H1 (cell line): Measurements from ENCODE around the gene HNRNPA1. TPM values are rescaled to one million over a fixed set of nuclear protein-coding genes. Genes with fewer than 3 reads are reported as not detected.

Experiments used
- CHD7 ChIP-seq: fragments of 300-600 bp; sonication (generic); IDR thresholded peaks from 2 replicates; pipeline ENCODE4 v1.7.1; 2012; ENCODE audit warnings: low read length, moderate library complexity, mild to moderate bottlenecking, inconsistent platforms; ENCODE audit not compliant: insufficient replicate concordance
- MAX ChIP-seq: IDR thresholded peaks from 2 replicates; pipeline ENCODE4 v1.6.1; 2012; ENCODE audit warnings: inconsistent platforms
- NANOG ChIP-seq: IDR thresholded peaks from 2 replicates; pipeline ENCODE4 v1.6.1; 2011; ENCODE audit warnings: low read length, low read depth, mild to moderate bottlenecking, inconsistent platforms; ENCODE audit not compliant: insufficient read depth, poor library complexity, severe bottlenecking
- NRF1 ChIP-seq: IDR thresholded peaks from 2 replicates; pipeline ENCODE4 v1.6.1; 2011; ENCODE audit warnings: mild to moderate bottlenecking, low read depth, low read length, improper control_type of control experiment
- PHF8 ChIP-seq: fragments of 200-600 bp; sonication (generic); conservative IDR thresholded peaks from 2 replicates; pipeline ENCODE4 v1.7.1; 2012; ENCODE audit warnings: low read depth, mild to moderate bottlenecking, inconsistent platforms, low read length, moderate library complexity
- RFX5 ChIP-seq: IDR thresholded peaks from 2 replicates; pipeline ENCODE4 v1.6.1; 2011; ENCODE audit warnings: low read depth, low read length, improper control_type of control experiment, borderline replicate concordance
- SIN3A ChIP-seq, 2 experiments: IDR thresholded peaks in 1 of 2; conservative IDR thresholded peaks in 1 of 2; 2 replicates each; pipeline ENCODE4 v1.6.1; 2011 to 2012; ENCODE audit warnings: low read length in 2 of 2, improper control_type of control experiment in 1 of 2, low read depth in 1 of 2, mild to moderate bottlenecking in 1 of 2
- SP4 ChIP-seq: IDR thresholded peaks from 2 replicates; pipeline ENCODE4 v1.6.1; 2012; ENCODE audit warnings: low read length, inconsistent platforms
- SUZ12 ChIP-seq: fragments of 200-600 bp; sonication (generic); IDR thresholded peaks from 2 replicates; pipeline ENCODE4 v1.6.1; 2012; ENCODE audit warnings: mild to moderate bottlenecking, inconsistent platforms, low read length, moderate library complexity, mixed read lengths
- polyA plus RNA-seq, 7 experiments: library from polyadenylated mRNA; depleted of rRNA in 3 of 7; stranded (reverse) in 5 of 7; unstranded in 2 of 7; fragments of >200 nt in 5 of 7; fragments of 200-250 nt in 2 of 7; gene quantifications; 1 replicate in 5 of 7; 2 replicates in 1 of 7; 4 replicates in 1 of 7; pipeline versions ENCODE4 v1.2.1 to v1.2.3, GENCODE V29; 2011 to 2013; ENCODE audit warnings: missing spikeins in 2 of 7, mixed read lengths in 2 of 7
- total RNA-seq: library from RNA; stranded (reverse); fragmentation: NEBNext Ultra II Directional; extraction: Animal tissue kit (Norgen Biotek cat#: 25700); gene quantifications from 2 replicates; pipeline ENCODE4 v1.2.1, GENCODE V29; 2021

HNRNPA1 gene
- total and polyA plus RNA-seq, 2 of the 8 experiments (the other 6 are each of a cell fraction or from before 2014, with no cell fraction given) = 835 to 2,738 TPM

- peak in 1 of 2 experiments; percentile 97; a peak in 3 of 4 replicates for TF ChIP-seq SIN3A (conservative IDR thresholded peaks at IDR 0.05 in 1 of 2, IDR thresholded peaks at IDR 0.05 in 1 of 2; ENCODE audit: low read depth in 1 of 2, low read length in 2 of 2)
- peak; percentile 74 for TF ChIP-seq MAX
- TF ChIP-seq SUZ12 = no peak
- TF ChIP-seq NANOG = peak; percentile 74
- TF ChIP-seq PHF8 = peak; percentile 59
- 0 out of 2 replicates have a peak, but pooled peaks have one; percentile 27 for TF ChIP-seq SP4
- TF ChIP-seq NRF1 = peak; percentile 60
- peak; percentile 89 for TF ChIP-seq CHD7
- TF ChIP-seq RFX5 = peak; percentile 66; the same call in 1 of the 2 replicates
Measured at GRCh38 chr12:54259194-54260011, 21.1 kb upstream of the HNRNPA1 start (continued).
